Fibroblast of the aortic adventitia (primary cell): ENCODE data around the gene ORAI1. TPM values are rescaled to one million over a fixed set of nuclear protein-coding genes. Genes with fewer than 3 reads are reported as not detected.
"Not testable (repeated sequence)": the region's sequence is repeated elsewhere in the genome, so short reads cannot be mapped to it uniquely, and the experiment has no call there.

Source experiments
- DNase-seq: peaks from one replicate; pipeline ENCODE4 v3.0.0-alpha.2; 2010; ENCODE audit warnings: low read depth
- H3K4me3 ChIP-seq: 2 replicates; pipeline ENCODE4 v1.5.1; 2011; ENCODE audit warnings: low read depth, mild to moderate bottlenecking, control low read depth, low read length, moderate library complexity
- total RNA-seq: library from RNA; depleted of rRNA; stranded (reverse); fragments of >200 nt; gene quantifications from 2 replicates; pipeline ENCODE4 v1.2.3, GENCODE V29; 2012; ENCODE audit warnings: low replicate concordance
- TF ChIP-seq, protein P1 (sequence below): IDR thresholded peaks from 2 replicates; pipeline ENCODE4 v1.5.1; 2011; ENCODE audit warnings: mild to moderate bottlenecking, low read length, control low read depth, inconsistent platforms; ENCODE audit not compliant: insufficient read depth

ORAI1 gene
- total RNA-seq, 1 donor: 13.4 TPM

DNA sequence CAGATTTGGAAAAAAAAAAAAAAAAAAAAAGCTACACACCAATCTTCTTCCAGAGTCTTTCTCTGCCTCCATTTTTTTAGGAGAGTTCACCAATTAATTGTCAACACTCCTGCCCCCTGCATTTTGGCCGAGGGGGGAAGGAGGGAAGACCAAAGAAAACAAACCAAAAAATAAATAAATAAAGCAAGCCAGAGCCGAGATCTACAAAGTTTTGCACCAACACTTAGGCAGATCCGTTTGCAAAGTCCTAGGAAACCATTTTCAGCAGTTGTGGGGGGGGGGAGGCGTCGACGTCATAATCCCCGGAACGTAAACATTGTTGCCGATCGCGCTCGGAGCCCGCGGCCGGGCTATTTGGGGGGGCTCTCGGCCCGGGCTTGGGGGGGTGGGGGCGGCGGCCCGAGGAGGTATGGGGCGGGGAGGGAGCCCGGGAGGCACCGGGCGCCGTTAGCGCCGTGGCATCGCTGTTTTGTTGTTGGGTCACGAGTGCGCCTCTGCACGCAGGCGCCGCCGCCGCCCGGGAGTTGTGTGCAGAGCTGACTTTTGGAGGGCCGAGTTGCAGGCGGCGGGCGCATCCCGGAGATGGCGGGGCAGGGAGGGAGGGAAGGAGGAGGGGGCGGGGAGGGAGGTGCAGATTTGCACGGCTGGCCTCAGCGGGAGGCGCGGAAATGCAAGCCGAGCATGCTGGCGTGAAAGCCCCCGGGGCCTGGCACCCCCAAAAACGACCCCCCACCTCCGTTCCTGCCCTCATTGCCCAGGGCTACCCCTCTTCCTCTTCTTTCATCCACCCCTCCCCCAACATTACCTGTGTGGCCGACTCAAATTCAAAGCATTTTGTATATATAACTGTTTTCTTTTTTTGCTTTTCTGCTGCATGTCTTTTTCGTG lies 46.1 kb upstream of the ORAI1 start:
- H3K4me3 ChIP-seq: peak overlapping the region; percentile 68
- peak; percentile 54 for DNase-seq
- TF ChIP-seq, protein P1, sequence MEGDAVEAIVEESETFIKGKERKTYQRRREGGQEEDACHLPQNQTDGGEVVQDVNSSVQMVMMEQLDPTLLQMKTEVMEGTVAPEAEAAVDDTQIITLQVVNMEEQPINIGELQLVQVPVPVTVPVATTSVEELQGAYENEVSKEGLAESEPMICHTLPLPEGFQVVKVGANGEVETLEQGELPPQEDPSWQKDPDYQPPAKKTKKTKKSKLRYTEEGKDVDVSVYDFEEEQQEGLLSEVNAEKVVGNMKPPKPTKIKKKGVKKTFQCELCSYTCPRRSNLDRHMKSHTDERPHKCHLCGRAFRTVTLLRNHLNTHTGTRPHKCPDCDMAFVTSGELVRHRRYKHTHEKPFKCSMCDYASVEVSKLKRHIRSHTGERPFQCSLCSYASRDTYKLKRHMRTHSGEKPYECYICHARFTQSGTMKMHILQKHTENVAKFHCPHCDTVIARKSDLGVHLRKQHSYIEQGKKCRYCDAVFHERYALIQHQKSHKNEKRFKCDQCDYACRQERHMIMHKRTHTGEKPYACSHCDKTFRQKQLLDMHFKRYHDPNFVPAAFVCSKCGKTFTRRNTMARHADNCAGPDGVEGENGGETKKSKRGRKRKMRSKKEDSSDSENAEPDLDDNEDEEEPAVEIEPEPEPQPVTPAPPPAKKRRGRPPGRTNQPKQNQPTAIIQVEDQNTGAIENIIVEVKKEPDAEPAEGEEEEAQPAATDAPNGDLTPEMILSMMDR: no peak

DNA sequence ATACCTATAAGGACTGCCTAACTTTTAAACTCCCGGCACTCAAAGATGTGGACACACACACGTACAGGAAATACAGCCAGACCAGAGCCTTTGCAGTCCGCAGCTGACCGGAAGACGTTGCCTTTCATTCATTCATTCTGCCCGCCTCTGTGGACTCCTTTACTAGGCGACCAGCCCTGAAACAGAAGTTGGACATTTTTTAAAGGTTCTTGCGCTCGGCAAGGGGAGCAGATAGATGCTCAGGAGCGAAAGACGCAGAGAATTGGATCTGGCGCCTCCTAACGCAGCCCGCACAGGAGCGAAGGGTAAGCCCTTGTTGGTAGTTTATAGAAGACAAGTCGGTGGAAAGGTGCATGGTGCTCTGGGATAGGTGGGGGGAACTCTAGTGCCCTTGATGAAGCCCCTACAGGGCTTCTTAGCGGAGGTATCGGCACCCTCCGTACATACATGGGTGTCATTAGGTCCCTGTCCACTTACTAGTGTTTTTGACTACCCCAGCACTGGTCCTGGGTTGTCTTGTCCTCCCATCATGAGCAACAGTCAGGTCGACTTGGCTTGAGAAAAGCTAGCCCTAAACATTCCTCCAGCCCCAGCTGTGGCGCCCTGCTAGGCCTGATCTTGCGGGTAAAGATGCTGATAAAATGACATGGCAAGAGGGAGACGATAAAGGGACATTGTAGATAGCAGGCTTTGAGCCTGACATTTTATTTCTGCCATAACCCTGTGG lies 45.2 kb upstream of the ORAI1 start, which contains the start of gene KDM2B:
KDM2B (minus strand) TSS at position 65 of the 727 bp plus-strand sequence. CDS start 112 bp downstream, outside the sequence.
- TF ChIP-seq, protein P1: no peak
- H3K4me3 ChIP-seq: peak within 1 kb of the TSS; percentile 68
- DNase-seq: peak; percentile 64

DNA sequence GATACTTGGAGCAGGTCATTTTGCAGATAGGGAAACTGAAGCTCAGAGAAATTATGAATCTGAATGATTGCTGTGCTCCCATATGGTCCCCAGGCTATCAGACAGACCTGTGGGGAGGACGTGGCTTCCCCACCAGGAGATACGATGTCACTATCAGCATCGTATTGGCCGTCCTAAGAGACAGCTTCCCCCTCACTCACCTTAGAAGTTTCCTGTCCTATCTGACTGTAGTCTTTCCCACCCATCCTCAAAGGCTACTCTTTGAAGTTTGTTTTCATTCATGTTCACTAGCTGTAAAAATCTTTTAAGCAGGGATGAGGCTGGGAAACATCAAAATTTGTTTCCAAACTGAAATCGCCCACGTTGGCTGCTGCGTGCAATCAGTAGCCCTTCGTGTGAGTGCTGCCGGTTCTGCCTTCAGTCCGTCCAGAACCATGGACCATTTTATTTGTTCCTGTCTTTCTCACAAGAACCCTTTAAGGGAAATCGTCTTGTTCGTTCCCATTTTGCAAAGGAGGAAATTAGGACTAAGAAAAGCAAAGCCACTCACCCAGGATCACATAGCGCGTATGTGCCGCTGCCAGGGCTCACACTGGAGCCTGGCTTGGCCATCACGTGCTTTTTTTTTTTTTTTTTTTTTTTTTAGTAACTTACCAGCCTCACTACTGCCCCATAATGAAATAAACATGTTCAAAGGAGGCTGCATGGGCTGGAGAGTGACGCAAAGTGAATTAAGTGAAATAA lies 44.5 kb upstream of the ORAI1 start:
- peak; percentile 71 for DNase-seq
- peak overlapping the region; percentile 68 for H3K4me3 ChIP-seq
- TF ChIP-seq, protein P1: no peak

DNA sequence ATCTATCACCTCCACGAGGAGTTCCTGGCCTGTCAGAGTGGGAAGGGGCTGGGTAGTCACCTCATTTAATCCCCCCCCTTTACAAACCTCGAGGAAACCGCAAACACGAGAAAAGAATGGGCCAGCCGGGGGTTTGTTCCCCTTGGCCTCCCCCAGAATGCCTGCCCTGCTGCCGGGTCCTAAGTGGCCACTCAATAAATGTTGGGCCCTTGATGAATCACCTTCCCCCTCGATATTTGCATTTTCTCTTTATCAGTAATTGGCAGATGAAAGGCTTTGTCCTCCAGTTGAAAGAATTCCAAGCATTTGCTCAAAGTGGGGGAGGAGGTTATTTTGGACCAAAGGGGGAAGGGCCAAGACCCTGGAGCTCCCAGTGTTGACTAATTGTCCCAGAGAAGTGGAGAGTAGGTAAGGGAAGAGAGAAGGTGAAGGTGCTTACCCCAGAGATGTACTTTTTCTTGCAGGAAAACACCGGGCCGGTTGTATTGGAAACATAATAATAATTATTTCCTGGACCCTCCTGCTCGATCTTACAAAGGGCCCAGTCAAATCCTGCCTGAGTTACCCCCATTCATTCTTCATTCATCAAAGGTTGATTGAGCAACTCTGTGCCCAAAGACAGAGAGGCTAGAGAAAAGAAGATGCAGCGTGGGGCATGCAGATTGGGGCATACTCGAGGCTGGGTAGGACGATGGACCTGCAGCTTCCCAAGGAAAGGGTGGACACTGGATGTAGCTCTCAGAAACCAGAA lies 43.6 kb upstream of the ORAI1 start:
- peak; percentile 45 for DNase-seq
- TF ChIP-seq, protein P1: no peak
- H3K4me3 ChIP-seq: peak overlapping the region; percentile 1

DNA sequence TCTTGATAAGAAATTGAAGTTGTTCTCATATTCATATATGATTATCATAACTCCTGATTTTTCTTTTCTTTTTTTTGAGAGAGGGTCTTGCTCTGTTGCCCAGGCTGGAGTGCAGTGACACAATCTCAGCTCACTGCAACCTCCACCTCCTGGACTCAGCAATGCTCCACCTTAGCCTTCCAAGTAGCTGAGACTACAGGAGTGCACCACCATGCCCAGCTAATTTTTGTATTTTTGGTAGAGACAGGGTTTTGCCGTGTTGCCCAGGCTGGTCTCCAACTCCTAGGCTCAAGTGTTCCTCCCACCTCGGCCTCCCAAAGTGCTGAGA lies 43.0 kb upstream of the ORAI1 start:
- H3K4me3 ChIP-seq, DNase-seq: not testable (repeated sequence)

DNA sequence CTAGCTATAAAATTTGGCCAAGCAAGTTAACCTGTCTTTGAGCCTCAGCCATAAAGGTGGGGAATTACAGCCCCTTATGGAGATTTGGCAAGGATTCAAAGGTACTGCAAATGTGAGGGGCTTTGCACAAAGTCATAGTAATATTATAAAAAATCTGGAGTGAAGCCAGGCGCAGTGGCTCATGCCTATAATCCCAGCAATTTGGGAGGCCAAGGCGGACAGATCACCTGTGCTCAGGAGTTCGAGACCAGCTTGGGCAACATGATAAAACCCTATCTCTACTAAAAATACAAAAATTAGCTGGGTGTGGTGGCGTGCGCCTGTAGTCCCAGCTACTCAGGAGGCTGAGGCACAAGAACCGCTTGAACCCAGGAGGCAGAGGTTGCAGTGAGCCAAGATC lies 41.4 kb upstream of the ORAI1 start:
- DNase-seq, H3K4me3 ChIP-seq: not testable (repeated sequence)

DNA sequence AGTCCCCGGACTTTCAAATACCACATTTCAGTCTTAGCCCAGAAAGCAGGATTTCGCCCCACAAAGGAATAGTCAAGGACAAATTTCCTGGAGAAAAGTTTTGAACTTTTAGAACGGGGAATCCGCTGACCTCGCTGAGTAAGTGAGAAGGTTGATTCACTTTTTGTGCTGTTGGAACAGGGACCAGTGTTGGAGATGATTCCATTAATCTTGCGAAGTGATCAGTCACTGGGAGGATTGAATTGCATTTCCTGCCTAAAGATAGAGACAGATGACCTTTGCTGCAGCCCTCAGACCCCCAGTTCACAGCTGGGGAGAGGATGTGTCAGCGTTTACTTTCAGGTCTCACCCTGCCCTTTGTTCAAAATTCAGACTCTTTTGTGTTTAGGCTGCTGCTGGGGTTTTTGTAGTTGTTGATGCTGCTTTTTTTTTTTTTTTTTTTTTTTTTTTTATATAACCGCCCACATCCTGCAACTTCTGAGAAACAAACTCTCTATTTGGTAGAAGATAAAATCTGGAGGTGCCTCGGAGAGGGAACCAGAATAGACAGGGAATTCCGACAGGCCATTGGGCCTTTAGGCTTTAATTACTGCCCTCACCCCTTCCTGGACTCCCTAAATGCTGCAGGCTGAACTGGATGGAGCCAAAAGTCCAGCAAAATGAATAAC lies 35.7 kb upstream of the ORAI1 start:
- TF ChIP-seq, protein P1: no peak
- H3K4me3 ChIP-seq: peak overlapping the region; percentile 36
- DNase-seq: peak; percentile 71
